B cell (primary cell): ENCODE data around the gene IL15. TPM values are rescaled to one million over a fixed set of nuclear protein-coding genes. Genes with fewer than 3 reads are reported as not detected.

ENCODE experiments used
- ATAC-seq: fragments of 200-7000 bp; cut with Tn5 transposase; one replicate; pipeline ENCODE4 v1.10.0; 2021; ENCODE audit warnings: low read depth, mild to moderate bottlenecking, moderate number of reproducible peaks, moderate library complexity
- CTCF ChIA-PET: fragments of 350-600 bp; sonication (Branson Sonifier 250); formaldehyde crosslinking; loops from one replicate; lab custom pipeline; 2021; ENCODE audit warnings: antibody characterized with exemption, inconsistent platforms; lab: Charles Lee
- POLR2A ChIA-PET: fragments of 350-600 bp; sonication (Branson Sonifier 250); formaldehyde crosslinking; loops from one replicate; lab custom pipeline; 2021; ENCODE audit warnings: antibody characterized with exemption; lab: Charles Lee
- DNase-seq: peaks from one replicate; pipeline ENCODE4 v3.0.0; 2013
- H2AFZ ChIP-seq: 2 replicates; pipeline ENCODE4 v1.6.1; 2012; ENCODE audit warnings: mild to moderate bottlenecking, low read depth, low read length; ENCODE audit not compliant: insufficient read depth, poor library complexity, severe bottlenecking
- H3K27ac ChIP-seq, 2 donors: 1 replicate in 1 of 2; 2 replicates in 1 of 2; pipeline ENCODE4 v1.5.1; 2012 to 2013; ENCODE audit warnings: low read length in 2 of 2, mild to moderate bottlenecking in 2 of 2, moderate library complexity in 1 of 2
- H3K27me3 ChIP-seq, 4 experiments: fragments of 200-600 bp in 1 of 4; sonication (generic) in 1 of 4; replicated peaks in 1 of 4; 1 replicate in 2 of 4; 2 replicates in 2 of 4; pipeline versions ENCODE4 v1.6.1 to v1.7.0; 2013 to 2016; ENCODE audit warnings: low read length in 3 of 4, mild to moderate bottlenecking in 2 of 4, mixed read lengths in 1 of 4, moderate library complexity in 1 of 4; ENCODE audit not compliant: insufficient read depth in 4 of 4, control insufficient read depth in 3 of 4; ENCODE audit errors: control extremely low read depth in 1 of 4
- H3K36me3 ChIP-seq, 2 experiments: replicated peaks in 1 of 2; 1 replicate in 1 of 2; 2 replicates in 1 of 2; pipeline versions ENCODE4 v1.6.1 to v1.7.1; 2013; ENCODE audit warnings: low read length in 1 of 2; ENCODE audit not compliant: insufficient read depth in 2 of 2, control insufficient read depth in 1 of 2; ENCODE audit errors: control extremely low read depth in 1 of 2, extremely low read depth in 1 of 2
- H3K4me1 ChIP-seq, 2 donors: fragments of 200-600 bp in 1 of 2; sonication (generic) in 1 of 2; 1 replicate in 1 of 2; 2 replicates in 1 of 2; pipeline versions ENCODE4 v1.5.1 to v1.6.1; 2013 to 2017; ENCODE audit warnings: low read length in 2 of 2; ENCODE audit not compliant: control insufficient read depth in 2 of 2, insufficient read depth in 2 of 2
- H3K4me2 ChIP-seq: replicated peaks from 2 replicates; pipeline ENCODE3; 2012; ENCODE audit warnings: mild to moderate bottlenecking, low read depth, low read length; ENCODE audit not compliant: poor library complexity, severe bottlenecking
- H3K4me3 ChIP-seq, 5 experiments: fragments of 200-600 bp in 1 of 5; sonication (generic) in 1 of 5; 1 replicate in 3 of 5; 2 replicates in 2 of 5; pipeline versions ENCODE4 v1.5.1 to v1.7.0; 2011 to 2016; ENCODE audit warnings: low read length in 4 of 5, mild to moderate bottlenecking in 4 of 5, low read depth in 2 of 5, control low read depth in 1 of 5, moderate library complexity in 1 of 5; ENCODE audit not compliant: insufficient read depth in 1 of 5; ENCODE audit errors: control extremely low read depth in 1 of 5, extremely low read depth in 1 of 5
- H3K79me2 ChIP-seq: fragments of 200-600 bp; sonication (generic); one replicate; pipeline ENCODE4 v1.6.0; 2016; ENCODE audit warnings: low read length; ENCODE audit not compliant: control insufficient read depth, insufficient read depth
- H3K9ac ChIP-seq: fragments of 200-600 bp; sonication (generic); 2 replicates; pipeline ENCODE4 v1.6.1; 2017; ENCODE audit warnings: mild to moderate bottlenecking, low read length, moderate library complexity
- H3K9me3 ChIP-seq, 3 donors: one replicate each; pipeline versions ENCODE4 v1.6.1 to v1.7.1; 2013; ENCODE audit warnings: low read length in 2 of 3; ENCODE audit not compliant: control insufficient read depth in 2 of 3, insufficient read depth in 1 of 3; ENCODE audit errors: control extremely low read depth in 1 of 3
- H4K20me1 ChIP-seq: 2 replicates; pipeline ENCODE4 v1.6.0; 2012; ENCODE audit warnings: mild to moderate bottlenecking, low read length; ENCODE audit not compliant: insufficient read depth, control insufficient read depth, poor library complexity, severe bottlenecking
- H3K27ac Mint-ChIP-seq: one replicate; pipeline ENCODE4 v1.8.0; 2021; ENCODE audit warnings: mixed read lengths
- H3K27me3 Mint-ChIP-seq: one replicate; pipeline ENCODE4 v1.8.0; 2021; ENCODE audit warnings: mixed read lengths
- H3K4me1 Mint-ChIP-seq: one replicate; pipeline ENCODE4 v1.8.0; 2021; ENCODE audit warnings: mixed read lengths
- H3K4me3 Mint-ChIP-seq: one replicate; pipeline ENCODE4 v1.8.0; 2021; ENCODE audit warnings: mixed read lengths
- H3K9me3 Mint-ChIP-seq: one replicate; pipeline ENCODE4 v1.8.0; 2022; ENCODE audit warnings: mixed read lengths; ENCODE audit not compliant: insufficient read depth
- CTCF ChIP-seq: fragments of 200-600 bp; IDR thresholded peaks from one replicate; pipeline ENCODE4 v1.8.0; 2022; ENCODE audit warnings: antibody characterized with exemption, mild to moderate bottlenecking
- EZH2 ChIP-seq: IDR thresholded peaks from 2 replicates; pipeline ENCODE4 v1.6.1; 2012; ENCODE audit warnings: borderline replicate concordance, low read depth, mild to moderate bottlenecking, moderate library complexity, low read length; ENCODE audit not compliant: insufficient read depth, poor library complexity, severe bottlenecking
- WGBS: methylation state at CpG from one replicate; pipeline ENCODE4 v1.1.5; 2013; ENCODE audit warnings: missing lambda C conversion rate; ENCODE audit not compliant: insufficient coverage; 5-methylcytosine and 5-hydroxymethylcytosine counted together
- intact Hi-C: fragments of 100-400 bp; cut with micrococcal nuclease; formaldehyde crosslinking; loops from one replicate; pipeline ENCODE4 v1.10.0; 2022
- polyA plus RNA-seq: library from polyadenylated mRNA; depleted of rRNA; stranded (reverse); fragments of >200 nt; gene quantifications from 2 replicates; pipeline ENCODE4 v1.2.3, GENCODE V29; 2012
- total RNA-seq, 2 donors: library from RNA; stranded (reverse); fragments of 120-200 nt in 1 of 2; gene quantifications; 1 replicate in 1 of 2; 2 replicates in 1 of 2; pipeline versions ENCODE4 v1.2.3 to v1.2.4, GENCODE V29; 2013 to 2022

IL15 gene
- total and polyA plus RNA-seq, 2 donors (not counting 1 experiment from before 2014, with no cell fraction given): 6.1 to 11.5 TPM

- Histone ChIP-seq H3K9me3 (no peaks in the 10 kb centered on the region), H3K4me1 (peaks cover 22 to 32% of the 10 kb centered on the region in 2 donors), H3K9ac (peak overlapping the region; percentile 79), H2AFZ (peak overlapping the region; percentile 81), H3K36me3 (no peaks in the 10 kb centered on the region), H3K79me2 (no peaks in the 10 kb centered on the region), H3K27me3 (no peaks in the 10 kb centered on the region), H3K4me3 (peak overlapping the region; percentile 73 to 95 (median 76)), H3K27ac (peak overlapping the region; percentile 63 to 83), H4K20me1 (no peaks in the 10 kb centered on the region), H3K4me2 (peak overlapping the region; percentile 87)
- under 1% methylated on average over 37 of the region's 41 CpGs for WGBS
- CTCF ChIA-PET: no interaction called here
- Mint-ChIP-seq H3K27me3 (peaks cover 12% of the 10 kb centered on the region), H3K4me1 (peaks cover 40% of the 10 kb centered on the region), H3K4me3 (peak overlapping the region; percentile 88), H3K9me3 (no peaks in the 10 kb centered on the region), H3K27ac (peak overlapping the region; percentile 88)
- ATAC-seq (peak; percentile 46), DNase-seq (no peak)
- POLR2A ChIA-PET: no interaction called here
- intact Hi-C loops: loop anchor here (5.0 kb wide), 1 partner anchor 1550 kb away; no protein-coding TSS in a partner anchor
- TF ChIP-seq CTCF (no peak), EZH2 (no peak)
These were observed 533 bp downstream of the IL15 start for GRCh38 chr4:141636771-141637460.

DNA sequence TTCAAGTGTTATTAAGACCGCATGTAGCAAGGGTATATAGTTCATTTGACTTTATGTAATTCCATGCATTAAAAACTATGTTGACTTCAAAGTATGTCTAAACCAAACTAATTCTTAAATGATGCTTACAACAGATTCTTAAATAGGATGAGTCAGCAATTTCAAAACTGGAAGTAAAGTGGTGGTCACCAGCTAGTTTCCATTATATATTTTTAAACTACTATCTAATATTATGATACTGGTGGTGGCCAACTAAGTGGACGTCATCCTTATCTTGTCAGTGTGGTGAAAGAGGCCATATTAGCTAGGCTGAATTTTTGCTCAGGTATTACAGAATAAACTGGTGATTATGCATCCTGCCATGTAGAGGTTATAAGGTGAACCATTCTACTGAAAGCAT, 1.2 kb downstream of the IL15 start:
- Histone ChIP-seq H3K9ac (peak overlapping the region; percentile 79), H3K4me1 (peaks cover 22 to 32% of the 10 kb centered on the region in 2 donors), H4K20me1 (no peaks in the 10 kb centered on the region), H3K36me3 (no peaks in the 10 kb centered on the region), H3K4me2 (peak overlapping the region; percentile 87), H3K27me3 (no peaks in the 10 kb centered on the region), H3K4me3 (peak overlapping the region in 4 of 5 experiments; percentile 73 to 95 (median 82)), H3K79me2 (no peaks in the 10 kb centered on the region), H3K27ac (no peak overlapping the region), H3K9me3 (no peaks in the 10 kb centered on the region), H2AFZ (peak overlapping the region; percentile 81)
- ATAC-seq (no peak), DNase-seq (no peak)
- ChIA-PET CTCF (no interaction called here), POLR2A (no interaction called here)
- Mint-ChIP-seq H3K4me1 (peaks cover 40% of the 10 kb centered on the region), H3K9me3 (no peaks in the 10 kb centered on the region), H3K27me3 (peaks cover 12% of the 10 kb centered on the region), H3K27ac (peak overlapping the region; percentile 75), H3K4me3 (peak overlapping the region; percentile 88)
- intact Hi-C loops: loop anchor here (5.0 kb wide), 1 partner anchor 1550 kb away; no protein-coding TSS in a partner anchor
- no CpG with 5 or more reads among the region's 2 CpGs for WGBS
- TF ChIP-seq EZH2: no peak
- no peak for TF ChIP-seq CTCF
